Activated CD4-positive, alpha-beta T cell treated with anti-CD3 and anti-CD28 coated beads for 36 hours (primary cell): ENCODE results near the gene TEX10. TPM values are rescaled to one million over a fixed set of nuclear protein-coding genes. Genes with fewer than 3 reads are reported as not detected.

Source experiments
- ATAC-seq: fragments of 200-7000 bp; cut with Tn5 transposase; one replicate; pipeline ENCODE4 v1.10.0; 2021; ENCODE audit warnings: mild to moderate bottlenecking, moderate library complexity
- CTCF ChIA-PET: fragments of 350-600 bp; sonication (Branson Sonifier 250); formaldehyde crosslinking; loops from one replicate; lab custom pipeline; 2021; ENCODE audit warnings: antibody characterized with exemption; lab: Charles Lee
- POLR2A ChIA-PET: fragments of 350-600 bp; sonication (Branson Sonifier 250); formaldehyde crosslinking; loops from one replicate; lab custom pipeline; 2021; ENCODE audit warnings: antibody characterized with exemption, inconsistent platforms; lab: Charles Lee
- DNase-seq: peaks from one replicate; pipeline ENCODE4 v3.0.0-alpha.2; 2020
- H3K27ac Mint-ChIP-seq: one replicate; pipeline ENCODE4 v1.8.0; 2021; ENCODE audit warnings: mixed read lengths
- H3K27me3 Mint-ChIP-seq: one replicate; pipeline ENCODE4 v1.8.0; 2021; ENCODE audit warnings: mixed read lengths
- H3K36me3 Mint-ChIP-seq: one replicate; pipeline ENCODE4 v1.8.0; 2021; ENCODE audit warnings: low read depth, mixed read lengths
- H3K4me1 Mint-ChIP-seq: one replicate; pipeline ENCODE4 v1.8.0; 2021; ENCODE audit warnings: mixed read lengths
- H3K4me3 Mint-ChIP-seq: one replicate; pipeline ENCODE4 v1.8.0; 2021; ENCODE audit warnings: mild to moderate bottlenecking, moderate library complexity, mixed read lengths
- H3K9me3 Mint-ChIP-seq: one replicate; pipeline ENCODE4 v1.8.0; 2021; ENCODE audit warnings: low read depth, mixed read lengths
- intact Hi-C, 2 experiments: fragments of 100-400 bp; cut with DNase I in 1 of 2; cut with micrococcal nuclease in 1 of 2; formaldehyde crosslinking; loops; one replicate each; pipeline versions ENCODE4 v1.14.2 to v1.15.1; 2022 to 2024; cut with DNase I, micrococcal nuclease
- total RNA-seq, 2 experiments: library from RNA; stranded (reverse); gene quantifications; one replicate each; pipeline ENCODE4 v1.2.3, GENCODE V29; 2021

Gene TEX10
- total RNA-seq, 2 experiments from 2014 or later, result 24.8 to 27.5 TPM

DNA sequence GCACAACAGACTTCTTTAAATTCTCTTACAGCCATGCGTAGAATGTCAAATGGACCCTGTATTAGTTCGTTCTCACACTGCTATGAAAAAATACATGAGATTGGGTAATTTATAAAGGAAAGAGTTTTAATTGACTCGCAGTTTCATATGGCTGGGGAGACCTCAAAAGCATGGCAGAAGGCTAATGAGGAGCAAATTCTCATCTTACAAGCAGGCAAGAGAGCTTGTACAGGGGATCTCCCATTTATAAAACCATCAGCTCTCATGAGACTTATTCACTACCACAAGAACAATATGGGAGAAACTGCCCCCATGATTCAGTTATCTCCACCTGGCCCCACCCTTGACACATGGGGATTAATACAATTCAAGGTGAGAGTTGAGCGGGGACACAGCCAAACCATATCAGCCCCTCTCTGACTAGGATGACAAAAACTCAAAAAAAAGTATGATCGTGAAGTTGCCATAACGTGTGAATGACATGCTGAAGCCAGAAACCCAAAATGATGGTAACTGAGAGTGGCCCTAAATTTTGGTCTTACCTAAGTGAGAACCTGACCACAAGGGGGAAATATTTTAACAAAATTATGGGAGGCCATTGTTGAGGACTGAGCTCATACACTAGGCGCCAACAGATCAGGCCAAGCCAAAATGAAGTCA, 17.5 kb upstream of the TEX10 start:
- H3K9me3 Mint-ChIP-seq, result peaks cover 5% of the 10 kb centered on the region

GRCh38 chr9:100368672-100369071, 15.9 kb upstream of the TEX10 start:
- DNase-seq (no peak), ATAC-seq (no peak)
- no peaks in the 10 kb centered on the region for H3K27me3 Mint-ChIP-seq
- peaks cover 5% of the 10 kb centered on the region for H3K9me3 Mint-ChIP-seq
- no peak overlapping the region for H3K27ac Mint-ChIP-seq
- CTCF ChIA-PET, result no interaction called here
- H3K4me3 Mint-ChIP-seq, result no peak overlapping the region
- H3K4me1 Mint-ChIP-seq, result no peaks in the 10 kb centered on the region
- intact Hi-C loops, result no loop called here
- POLR2A ChIA-PET, result no interaction called here
- peaks cover 3% of the 10 kb centered on the region for H3K36me3 Mint-ChIP-seq

More for the DNA sequence above, 17.5 kb upstream of the TEX10 start:
- H3K27ac Mint-ChIP-seq, result no peak overlapping the region
- DNase-seq, result no peak
- ChIA-PET POLR2A (no interaction called here), CTCF (no interaction called here)
- H3K36me3 Mint-ChIP-seq, result peaks cover 3% of the 10 kb centered on the region
- ATAC-seq, result no peak
- no peak overlapping the region for H3K4me3 Mint-ChIP-seq
- no peaks in the 10 kb centered on the region for H3K27me3 Mint-ChIP-seq
- intact Hi-C loops, result no loop called here
- H3K4me1 Mint-ChIP-seq, result no peaks in the 10 kb centered on the region

- Mint-ChIP-seq H3K27ac (no peak overlapping the region), H3K4me1 (no peaks in the 10 kb centered on the region), H3K4me3 (no peak overlapping the region), H3K27me3 (no peaks in the 10 kb centered on the region), H3K36me3 (peaks cover 3% of the 10 kb centered on the region), H3K9me3 (peaks cover 6% of the 10 kb centered on the region)
- intact Hi-C loops, result no loop called here
- ChIA-PET POLR2A (no interaction called here), CTCF (interaction anchor here (1.3 kb wide), 1 partner anchor 41 kb away, joined by 5 read pairs; no protein-coding TSS in a partner anchor)
- ATAC-seq (no peak), DNase-seq (no peak)
Observed at GRCh38 chr9:100366121-100366520, 13.4 kb upstream of the TEX10 start.

- no peak for DNase-seq
- CTCF ChIA-PET, result no interaction called here
- no peaks in the 10 kb centered on the region for H3K4me1 Mint-ChIP-seq
- H3K27ac Mint-ChIP-seq, result no peak overlapping the region
- no peak overlapping the region for H3K4me3 Mint-ChIP-seq
- POLR2A ChIA-PET, result no interaction called here
- no peaks in the 10 kb centered on the region for H3K27me3 Mint-ChIP-seq
- no peak for ATAC-seq
- H3K9me3 Mint-ChIP-seq, result peaks cover 8% of the 10 kb centered on the region
- H3K36me3 Mint-ChIP-seq, result peaks cover 1% of the 10 kb centered on the region
- intact Hi-C loops, result no loop called here
Observed at GRCh38 chr9:100364013-100364412, 11.3 kb upstream of the TEX10 start.

GRCh38 chr9:100359057-100359456, 6.3 kb upstream of the TEX10 start:
- peaks cover 16% of the 10 kb centered on the region for H3K9me3 Mint-ChIP-seq
- H3K4me1 Mint-ChIP-seq, result peaks cover 2% of the 10 kb centered on the region
- POLR2A ChIA-PET, result no interaction called here
- no peak for DNase-seq
- peak; percentile 58 for ATAC-seq
- H3K4me3 Mint-ChIP-seq, result no peak overlapping the region
- H3K36me3 Mint-ChIP-seq, result peaks cover 7% of the 10 kb centered on the region
- intact Hi-C loops, result loop anchor here in 1 of 2 experiments (10.0 kb wide), 1 partner anchor 1176 kb away; the partner anchor contains the start of gene RNF20
- no peak overlapping the region for H3K27ac Mint-ChIP-seq
- no peaks in the 10 kb centered on the region for H3K27me3 Mint-ChIP-seq
- CTCF ChIA-PET, result no interaction called here

DNA sequence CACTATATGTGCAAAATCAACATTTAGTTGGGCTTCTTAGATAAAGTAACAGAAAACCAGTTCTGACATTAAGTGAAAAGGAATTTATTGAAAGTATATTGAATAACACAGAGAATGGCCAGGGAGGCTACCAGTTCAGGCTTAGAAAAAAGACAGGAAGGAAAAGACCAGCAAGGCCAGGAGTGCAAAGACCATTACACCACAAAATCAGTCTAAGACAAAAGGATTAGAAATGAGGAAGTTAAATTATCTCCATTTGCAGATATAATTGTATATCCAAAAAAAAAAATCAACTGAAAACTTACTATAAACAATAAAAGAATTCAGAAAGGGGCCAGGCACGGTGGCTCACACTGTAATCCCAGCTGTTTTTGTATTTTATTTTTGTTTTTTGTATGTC, 4.8 kb upstream of the TEX10 start:
- Mint-ChIP-seq H3K4me3 (no peak overlapping the region), H3K36me3 (peaks cover 7% of the 10 kb centered on the region), H3K27ac (no peak overlapping the region), H3K27me3 (no peaks in the 10 kb centered on the region), H3K4me1 (peaks cover 12% of the 10 kb centered on the region), H3K9me3 (peaks cover 15% of the 10 kb centered on the region)
- DNase-seq (no peak), ATAC-seq (no peak)
- intact Hi-C loops, result loop anchor here in 1 of 2 experiments (10.0 kb wide), 1 partner anchor 1177 kb away; the partner anchor contains the start of gene RNF20
- ChIA-PET CTCF (interaction anchor here (0.7 to 1.3 kb wide), 3 partner anchors 12 to 87 kb away, joined by 3 to 5 read pairs (median 4); no protein-coding TSS in a partner anchor), POLR2A (no interaction called here)

GRCh38 chr9:100355561-100355960, 2.8 kb upstream of the TEX10 start:
- no peak for DNase-seq
- CTCF ChIA-PET, result interaction anchor here (1.0 kb wide), 1 partner anchor 30 kb away, joined by 3 read pairs; no protein-coding TSS in a partner anchor
- no peak for ATAC-seq
- intact Hi-C loops, result loop anchor here in 1 of 2 experiments (10.0 kb wide), 1 partner anchor 1179 kb away; the partner anchor contains the start of gene RNF20
- no peaks in the 10 kb centered on the region for H3K27me3 Mint-ChIP-seq
- peaks cover 13% of the 10 kb centered on the region for H3K36me3 Mint-ChIP-seq
- POLR2A ChIA-PET, result no interaction called here
- no peak overlapping the region for H3K27ac Mint-ChIP-seq
- H3K9me3 Mint-ChIP-seq, result peaks cover 15% of the 10 kb centered on the region
- H3K4me3 Mint-ChIP-seq, result no peak overlapping the region
- H3K4me1 Mint-ChIP-seq, result peaks cover 20% of the 10 kb centered on the region

- Mint-ChIP-seq H3K4me1 (peaks cover 33% of the 10 kb centered on the region), H3K4me3 (peak overlapping the region; percentile 9)
Observed at GRCh38 chr9:100354121-100354800, 1.5 kb upstream of the TEX10 start.

DNA sequence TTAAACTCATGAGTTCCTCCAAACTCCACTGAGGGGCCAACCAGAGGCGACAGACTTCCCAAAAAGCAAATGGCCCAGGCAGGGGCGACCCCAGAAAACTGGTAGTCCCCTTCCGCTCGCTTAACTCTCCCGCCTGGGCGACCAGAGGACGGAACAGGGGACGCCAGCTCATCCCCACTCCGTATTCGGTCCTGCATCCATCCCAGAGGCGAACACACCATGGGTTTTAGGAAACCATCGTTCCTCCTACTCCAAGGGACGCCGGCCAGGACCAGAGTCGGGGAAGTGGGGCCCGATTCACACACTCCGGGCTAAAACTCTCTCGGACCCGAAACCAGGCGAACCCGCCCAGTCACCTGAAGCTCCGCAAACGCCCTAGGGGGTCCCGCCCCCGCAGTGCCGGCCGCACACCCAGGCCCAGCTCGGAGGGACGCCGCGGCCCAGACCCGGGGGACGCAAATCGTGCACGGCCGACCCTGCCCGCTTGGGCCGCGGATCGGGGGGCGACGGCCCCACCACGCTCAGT, 478 bp downstream of the TEX10 start:
- ChIA-PET POLR2A (interaction anchor here (0.8 to 1.5 kb wide), 3 partner anchors 9 to 14 kb away, joined by 3 to 5 read pairs (median 4); no protein-coding TSS in a partner anchor), CTCF (interaction anchor here (0.7 to 1.9 kb wide), 4 partner anchors 10 to 1234 kb away, joined by 3 to 8 read pairs (median 5); no protein-coding TSS in a partner anchor)
- DNase-seq (peak; percentile 49), ATAC-seq (peak; percentile 40)
- intact Hi-C loops, result loop anchor here (1.0 to 10.0 kb wide), 12 partner anchors 59 to 1183 kb away; partner anchors contain the start of genes MSANTD3 (in 2 of the 2), INVS (in 1 of the 2), MRPL50 (in 1 of the 2) and NR4A3 (in 1 of the 2)
- Mint-ChIP-seq H3K9me3 (peaks cover 6% of the 10 kb centered on the region), H3K4me3 (peak overlapping the region; percentile 95), H3K36me3 (peaks cover 15% of the 10 kb centered on the region), H3K27ac (peak overlapping the region; percentile 91), H3K4me1 (peaks cover 44% of the 10 kb centered on the region), H3K27me3 (no peaks in the 10 kb centered on the region)

More at GRCh38 chr9:100354121-100354800, 1.5 kb upstream of the TEX10 start:
- ChIA-PET POLR2A (no interaction called here), CTCF (interaction anchor here (0.5 to 1.2 kb wide), 3 partner anchors 9 to 81 kb away, joined by 3 read pairs; no protein-coding TSS in a partner anchor)
- Mint-ChIP-seq H3K27me3 (no peaks in the 10 kb centered on the region), H3K27ac (no peak overlapping the region), H3K36me3 (peaks cover 13% of the 10 kb centered on the region), H3K9me3 (peaks cover 14% of the 10 kb centered on the region)
- intact Hi-C loops, result loop anchor here (5.0 to 10.0 kb wide), 4 partner anchors 73 to 1181 kb away; partner anchors contain the start of genes MRPL50 (in 1 of the 2), MSANTD3 (in 1 of the 2), RNF20 (in 1 of the 2) and ZNF189 (in 1 of the 2)
- no peak for ATAC-seq
- no peak for DNase-seq

GRCh38 chr9:100351508-100351907, 1.2 kb downstream of the TEX10 start:
- Mint-ChIP-seq H3K36me3 (peaks cover 22% of the 10 kb centered on the region), H3K4me3 (peak overlapping the region; percentile 95), H3K27ac (peak overlapping the region; percentile 91), H3K27me3 (no peaks in the 10 kb centered on the region), H3K9me3 (peaks cover 6% of the 10 kb centered on the region), H3K4me1 (peaks cover 45% of the 10 kb centered on the region)
- CTCF ChIA-PET, result interaction anchor here (1.0 to 2.1 kb wide), 5 partner anchors 9 to 86 kb away, joined by 4 to 10 read pairs (median 8); no protein-coding TSS in a partner anchor
- POLR2A ChIA-PET, result interaction anchor here (0.8 to 1.5 kb wide), 3 partner anchors 9 to 14 kb away, joined by 3 to 5 read pairs (median 4); no protein-coding TSS in a partner anchor
- DNase-seq (no peak), ATAC-seq (no peak)
- intact Hi-C loops, result loop anchor here (5.0 to 10.0 kb wide), 4 partner anchors 76 to 1183 kb away; partner anchors contain the start of genes MRPL50 (in 1 of the 2), MSANTD3 (in 1 of the 2), RNF20 (in 1 of the 2) and ZNF189 (in 1 of the 2)
